NCI-H226 (cell line): ENCODE data around the gene LPIN1.
A peak's percentile ranks its signal among the peaks of the same experiment; 100 is the strongest.
"Not testable (repeated sequence)": the region's sequence is repeated elsewhere in the genome, so short reads cannot be mapped to it uniquely, and the experiment has no call there.

Experiments used
- DNase-seq: peaks from one replicate; pipeline ENCODE4 v3.0.0-alpha.2; 2015

The LPIN1 gene

GRCh38 chr2:11816935-11817334 is 70.5 kb downstream of the LPIN1 start:
- not testable (repeated sequence) for DNase-seq

GRCh38 chr2:11819235-11819729 is 72.8 kb downstream of the LPIN1 start:
- no peak for DNase-seq

DNA sequence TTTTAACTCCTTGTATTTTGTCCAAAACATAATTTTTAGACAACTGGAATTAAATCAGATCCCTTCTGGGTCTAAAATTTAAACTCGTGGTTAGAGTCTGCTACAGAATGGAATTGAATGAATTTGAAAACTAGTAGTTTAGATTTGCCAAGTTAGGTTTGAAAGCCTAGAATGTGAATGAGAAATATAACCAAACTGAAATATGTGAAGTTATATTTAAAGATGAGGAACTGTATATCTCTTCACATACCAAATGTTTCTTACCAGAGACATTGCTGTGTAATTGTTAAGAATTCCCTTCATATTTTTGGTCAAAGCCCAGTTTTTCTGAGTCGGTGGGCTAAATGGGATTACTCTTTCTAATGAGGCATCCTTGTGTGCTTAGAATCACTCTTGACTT is 74.2 kb downstream of the LPIN1 start:
- DNase-seq = no peak

- no peak for DNase-seq
Measured at GRCh38 chr2:11821705-11822104, 75.3 kb downstream of the LPIN1 start.

DNA sequence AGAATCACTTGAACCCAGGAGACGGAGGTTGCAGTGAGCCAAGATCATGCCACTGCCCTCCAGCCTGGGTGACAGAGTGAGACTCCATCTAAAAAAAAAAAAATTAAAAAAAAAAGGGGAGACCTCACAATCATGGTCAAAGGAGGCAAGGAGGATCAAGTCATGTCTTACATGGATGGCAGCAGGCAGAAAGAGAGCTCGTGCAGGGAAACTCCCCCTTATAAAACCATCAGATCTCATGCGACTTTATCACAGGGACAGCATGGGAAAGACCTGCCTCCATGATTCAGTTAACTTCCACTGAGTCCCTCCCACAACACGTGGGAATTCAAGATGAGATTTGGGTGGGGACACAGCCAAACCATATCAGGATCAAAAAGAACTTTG is 75.9 kb downstream of the LPIN1 start:
- not testable (repeated sequence) for DNase-seq

GRCh38 chr2:11822746-11823451 is 76.5 kb downstream of the LPIN1 start:
- no peak for DNase-seq

DNA sequence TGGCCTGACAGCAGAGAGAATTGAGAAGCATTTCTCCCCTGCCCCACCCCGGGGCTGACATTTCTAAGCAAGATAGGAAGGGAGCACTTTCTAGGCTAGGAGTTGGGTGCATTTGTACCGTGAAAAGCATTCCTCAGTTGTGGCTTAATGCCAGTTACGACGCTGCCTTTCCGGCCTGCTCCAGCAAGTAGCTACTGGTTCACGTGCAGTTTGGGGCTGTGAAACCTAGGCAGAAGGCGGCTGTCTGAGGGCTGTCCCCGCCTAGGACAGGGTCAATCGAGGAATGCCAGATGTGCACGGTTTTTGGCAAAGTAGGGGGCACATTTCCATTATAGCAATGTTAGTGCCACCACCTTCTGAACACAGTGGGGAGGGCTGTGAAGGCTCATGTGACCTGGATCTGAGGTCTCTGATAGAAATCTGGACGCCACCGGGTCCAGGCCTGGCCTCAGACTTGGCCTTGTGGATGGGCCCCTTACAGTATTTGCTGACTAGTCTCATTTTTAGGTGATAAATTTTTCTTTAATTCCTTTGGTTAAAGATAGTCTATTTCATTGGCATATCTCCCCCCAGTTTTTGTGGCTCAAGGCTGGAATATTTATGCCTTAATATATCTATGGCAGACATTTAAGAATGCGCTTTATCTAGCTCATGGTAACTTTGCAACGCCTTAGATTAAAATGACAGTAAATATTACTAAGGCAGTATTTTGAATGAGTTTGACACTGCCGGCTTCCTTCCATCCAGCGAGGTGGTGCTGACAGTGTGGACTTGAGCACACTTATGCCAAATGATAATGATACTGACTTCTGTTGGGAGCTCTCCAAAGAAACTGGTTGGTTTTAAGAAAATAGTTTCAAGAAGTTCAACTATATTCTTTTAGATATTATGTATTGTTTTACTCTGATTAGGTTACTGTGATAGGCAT is 78.7 kb downstream of the LPIN1 start:
- no peak for DNase-seq

- DNase-seq = no peak
Measured at GRCh38 chr2:11827547-11827946, 81.1 kb downstream of the LPIN1 start.

DNA sequence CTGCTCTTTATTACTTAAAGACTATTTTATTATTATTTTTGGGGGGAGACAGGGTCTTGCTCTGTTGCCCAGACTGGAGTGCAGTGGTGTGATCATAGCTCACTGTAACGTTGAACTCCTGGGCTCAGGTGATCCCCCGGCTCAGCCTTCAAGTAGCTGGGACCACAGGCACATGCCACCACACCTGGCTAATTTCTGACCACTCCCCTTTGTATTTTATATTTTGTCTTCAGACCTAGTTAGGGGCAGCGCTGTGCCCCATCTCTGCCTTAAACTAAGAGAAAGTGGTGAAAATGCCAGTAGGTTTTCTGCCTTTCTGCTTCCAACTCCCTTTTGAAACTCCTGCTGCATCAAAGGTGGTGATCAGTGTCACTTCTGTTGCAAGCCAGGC is 82.5 kb downstream of the LPIN1 start:
- DNase-seq = no peak

GRCh38 chr2:11829324-11829946 is 83.0 kb downstream of the LPIN1 start:
- DNase-seq = no peak

DNA sequence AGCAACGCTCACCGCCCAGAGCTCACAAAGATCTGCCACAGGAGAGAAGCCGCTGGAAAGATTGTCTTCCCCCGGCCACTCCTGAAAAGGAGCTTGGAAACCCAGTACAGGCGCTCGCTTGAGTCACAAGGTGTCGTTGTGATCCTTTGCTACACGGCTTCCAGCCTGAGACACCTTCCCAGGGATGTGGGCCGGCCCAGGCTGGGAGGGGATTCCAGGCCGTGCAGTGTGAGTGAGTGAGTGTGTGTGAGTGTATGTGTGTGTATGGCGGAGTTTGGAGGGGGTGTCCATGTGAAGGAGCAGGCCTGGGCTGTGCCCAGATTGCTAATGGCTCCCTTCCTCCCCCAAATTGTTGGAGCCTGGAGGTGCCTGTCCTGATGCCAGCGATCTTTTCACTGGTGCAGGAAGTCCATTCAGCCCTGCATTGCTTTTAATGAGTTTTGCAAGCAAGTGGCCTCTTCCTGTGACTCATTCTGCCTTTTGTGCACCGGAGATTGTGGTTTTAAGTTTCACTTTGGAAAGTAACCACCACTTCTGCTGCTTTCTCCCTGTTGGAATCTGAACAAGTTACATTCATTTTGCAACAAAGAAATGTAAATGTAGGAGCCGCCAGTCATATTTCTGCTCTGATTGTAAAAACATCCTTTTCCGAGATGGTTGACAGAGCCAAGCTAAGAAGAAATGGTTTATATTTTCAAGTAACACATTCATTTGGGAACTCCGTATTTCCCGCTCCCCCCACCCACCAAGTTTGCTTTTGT is 83.7 kb downstream of the LPIN1 start:
- DNase-seq = peak; percentile 98

GRCh38 chr2:11830708-11831301 is 84.4 kb downstream of the LPIN1 start:
- DNase-seq = no peak

DNA sequence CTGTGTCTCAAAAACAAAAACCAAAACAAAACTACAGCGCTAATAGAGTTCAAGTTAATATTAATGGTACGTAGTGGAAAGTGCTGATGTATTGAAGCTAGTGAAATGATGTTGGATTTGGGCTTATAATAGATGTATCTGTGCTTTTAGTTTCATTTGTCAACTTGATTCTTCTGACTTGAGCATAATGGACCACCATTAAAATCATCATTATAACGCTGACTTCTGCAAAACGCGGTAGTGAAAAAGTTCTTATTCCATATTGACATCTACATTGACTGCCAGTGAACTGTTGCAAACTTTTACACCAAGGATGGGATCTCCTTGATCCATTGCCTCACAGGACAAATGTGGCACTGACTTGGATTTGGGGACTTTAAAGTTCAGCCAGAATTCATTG is 85.0 kb downstream of the LPIN1 start:
- DNase-seq = no peak

DNA sequence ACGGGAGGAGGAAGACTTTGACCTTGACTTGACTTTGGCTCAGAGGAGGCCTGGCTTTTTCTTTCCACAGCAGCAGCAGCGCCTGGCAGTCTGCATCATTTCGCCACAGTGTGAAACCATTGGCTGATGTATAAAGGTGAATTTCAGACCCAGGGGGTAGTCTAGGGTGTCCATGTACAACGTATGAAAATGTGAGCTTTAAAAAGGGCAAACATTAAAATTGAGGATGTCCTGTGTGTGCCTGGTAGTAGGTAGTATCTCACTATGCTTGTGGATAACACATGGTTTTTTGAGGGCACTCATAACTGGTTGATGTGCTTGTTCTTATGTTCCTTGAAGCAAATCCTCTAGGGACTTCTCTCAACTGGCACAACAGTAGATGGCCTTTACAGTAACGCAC is 86.1 kb downstream of the LPIN1 start:
- DNase-seq = no peak

- DNase-seq = no peak
Measured at GRCh38 chr2:11833601-11834000, 87.2 kb downstream of the LPIN1 start.

DNA sequence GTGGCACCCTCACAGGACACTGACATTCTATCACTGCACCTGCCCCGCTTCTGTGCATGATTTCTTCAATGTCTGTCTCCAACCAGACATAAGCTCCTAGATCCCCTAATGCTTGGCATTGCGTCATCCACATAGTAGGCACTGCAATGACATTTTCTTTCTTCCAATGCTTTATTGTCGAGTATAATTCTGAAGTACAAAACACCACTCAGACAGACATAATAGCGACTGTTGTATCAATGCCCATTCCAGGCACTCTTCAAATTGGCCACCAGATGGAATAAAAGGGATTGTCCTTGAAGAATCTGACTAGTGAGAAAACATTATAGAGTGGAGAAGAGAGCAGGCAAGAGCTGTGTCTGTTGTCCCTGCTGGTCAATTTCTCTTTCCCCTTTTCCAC is 89.0 kb downstream of the LPIN1 start:
- no peak for DNase-seq

- no peak for DNase-seq
Measured at GRCh38 chr2:11836647-11837219, 90.3 kb downstream of the LPIN1 start.

GRCh38 chr2:11837875-11838734 is 91.7 kb downstream of the LPIN1 start:
- no peak for DNase-seq

GRCh38 chr2:11839916-11840315 is 93.5 kb downstream of the LPIN1 start:
- DNase-seq = no peak

GRCh38 chr2:11842336-11842735 is 95.9 kb downstream of the LPIN1 start:
- no peak for DNase-seq

- not testable (repeated sequence) for DNase-seq
Measured at GRCh38 chr2:11844798-11845197, 98.4 kb downstream of the LPIN1 start.
